ENCODE measurements around the gene MRC2. TPM values are rescaled to one million over a fixed set of nuclear protein-coding genes. Genes with fewer than 3 reads are reported as not detected.
A peak's percentile ranks its signal among the peaks of the same experiment; 100 is the strongest.

MRC2 gene
- total and polyA plus RNA-seq, 9 donors: 12.9 to 134 (median 90.2) TPM

DNA sequence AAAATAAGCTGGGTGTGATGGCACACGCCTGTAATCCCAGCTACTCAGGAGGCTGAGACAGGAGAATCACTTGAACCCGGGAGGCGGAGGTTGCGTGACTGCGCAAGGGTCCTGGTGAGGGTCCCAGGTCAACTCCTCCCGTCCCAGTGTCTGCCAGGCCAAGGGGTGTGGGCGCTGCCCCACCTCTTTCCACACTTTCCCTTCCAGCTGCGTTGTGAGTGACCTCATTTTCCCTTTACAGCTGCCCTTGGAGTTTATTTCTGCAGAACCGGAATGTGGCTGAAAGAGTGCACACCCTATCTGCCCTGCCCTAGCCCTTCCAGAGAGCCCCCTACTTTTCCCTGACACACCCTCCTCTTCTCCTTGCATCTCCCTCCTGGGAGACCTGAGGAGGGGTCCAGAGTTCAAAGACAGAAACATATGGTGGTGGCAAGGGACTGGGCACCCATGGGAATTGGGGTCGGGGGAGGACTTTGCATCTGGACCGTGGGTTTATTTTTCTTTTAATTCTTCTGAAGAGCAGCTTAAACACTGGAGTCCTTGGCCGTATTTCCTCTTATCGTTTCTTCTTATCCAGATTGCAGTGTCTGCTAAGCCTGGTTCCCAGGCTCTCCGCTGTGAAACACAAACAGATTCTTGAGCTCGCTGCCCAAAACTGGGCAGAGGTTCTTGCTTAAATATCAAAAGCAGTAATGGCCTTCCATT, 20.9 kb downstream of the MRC2 start:
- H3K27me3 ChIP-seq: no peaks in the 10 kb centered on the region
- H3K9me3 ChIP-seq: no peaks in the 10 kb centered on the region
- intact Hi-C loops (cut with DNase I): no loop called here
- H3K4me3 ChIP-seq: no peak overlapping the region
- peaks cover 15% of the 10 kb centered on the region for H3K4me1 ChIP-seq (ENCODE audit: insufficient read depth)
- 16 to 30% (median 24%) methylated on average over 15 of the region's 15 CpGs for WGBS, 3 donors
- DNase-seq: peak in 1 of 5 donors; percentile 57
- H3K27ac ChIP-seq: peak overlapping the region; percentile 18 to 54
- H3K36me3 ChIP-seq: no peaks in the 10 kb centered on the region
- TF ChIP-seq CTCF (IDR thresholded peaks at IDR 0.05) (no peak), POLR2A (IDR thresholded peaks at IDR 0.05) (no peak), EP300 (IDR thresholded peaks at IDR 0.05) (no peak)

DNA sequence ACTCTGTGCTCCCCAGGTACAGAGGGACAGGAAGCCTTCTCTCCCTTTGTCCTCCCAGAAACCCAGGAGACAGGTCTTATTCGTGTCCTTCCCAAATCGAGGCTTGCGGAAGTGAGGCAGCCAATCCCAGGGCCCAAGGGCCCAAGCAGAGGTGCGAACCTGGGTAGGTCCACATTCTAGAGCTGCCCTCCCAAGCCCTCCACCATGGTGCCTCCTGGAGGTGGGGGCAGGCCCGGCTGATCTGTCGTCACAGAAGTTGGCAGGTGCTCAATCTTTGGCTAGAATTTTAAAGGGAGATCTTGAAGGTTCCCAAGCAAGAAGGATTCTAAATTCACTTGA, 21.5 kb downstream of the MRC2 start:
- Histone ChIP-seq H3K27ac (peak overlapping the region in 1 of 2 donors; percentile 54), H3K4me1 (ENCODE audit: insufficient read depth) (peaks cover 19% of the 10 kb centered on the region), H3K4me3 (no peak overlapping the region), H3K27me3 (no peaks in the 10 kb centered on the region), H3K9me3 (no peaks in the 10 kb centered on the region), H3K36me3 (no peaks in the 10 kb centered on the region)
- TF ChIP-seq POLR2A (IDR thresholded peaks at IDR 0.05) (no peak), CTCF (IDR thresholded peaks at IDR 0.05) (no peak), EP300 (IDR thresholded peaks at IDR 0.05) (no peak)
- intact Hi-C loops (cut with DNase I): no loop called here
- DNase-seq: peak in 1 of 5 donors; percentile 49
- WGBS, 3 donors: 43 to 64% (median 51%) methylated on average over 6 of the region's 6 CpGs

DNA sequence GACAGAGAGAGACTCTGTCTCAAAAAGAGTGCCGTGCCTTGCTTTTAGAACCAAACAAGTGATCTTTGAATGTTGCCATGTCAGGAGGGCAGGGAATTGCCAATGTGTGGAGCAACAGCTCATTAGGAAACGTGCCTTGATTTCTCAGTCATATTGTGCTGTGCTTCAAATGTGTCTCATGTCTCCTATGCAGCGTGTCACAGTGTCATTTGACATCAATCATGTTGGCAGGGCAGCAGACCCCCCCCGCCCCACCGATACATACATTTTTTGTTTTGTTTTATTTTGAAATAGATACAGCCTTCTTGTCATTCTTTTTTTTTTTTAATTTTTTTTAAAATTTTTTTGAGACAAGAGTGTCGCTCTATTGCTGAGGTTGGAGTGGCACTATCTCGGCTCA, 22.1 kb downstream of the MRC2 start:
- no peaks in the 10 kb centered on the region for H3K27me3 ChIP-seq
- TF ChIP-seq EP300 (IDR thresholded peaks at IDR 0.05) (no peak), CTCF (IDR thresholded peaks at IDR 0.05) (no peak), POLR2A (IDR thresholded peaks at IDR 0.05) (no peak)
- peaks cover 26% of the 10 kb centered on the region for H3K4me1 ChIP-seq (ENCODE audit: insufficient read depth)
- peak overlapping the region in 1 of 2 donors; percentile 54 for H3K27ac ChIP-seq
- DNase-seq: peak in 1 of 5 donors; percentile 25
- intact Hi-C loops (cut with DNase I): no loop called here
- no peaks in the 10 kb centered on the region for H3K36me3 ChIP-seq
- no peak overlapping the region for H3K4me3 ChIP-seq
- H3K9me3 ChIP-seq: no peaks in the 10 kb centered on the region
- WGBS, 3 donors: 92 to 96% (median 95%) methylated on average over 7 of the region's 7 CpGs

DNA sequence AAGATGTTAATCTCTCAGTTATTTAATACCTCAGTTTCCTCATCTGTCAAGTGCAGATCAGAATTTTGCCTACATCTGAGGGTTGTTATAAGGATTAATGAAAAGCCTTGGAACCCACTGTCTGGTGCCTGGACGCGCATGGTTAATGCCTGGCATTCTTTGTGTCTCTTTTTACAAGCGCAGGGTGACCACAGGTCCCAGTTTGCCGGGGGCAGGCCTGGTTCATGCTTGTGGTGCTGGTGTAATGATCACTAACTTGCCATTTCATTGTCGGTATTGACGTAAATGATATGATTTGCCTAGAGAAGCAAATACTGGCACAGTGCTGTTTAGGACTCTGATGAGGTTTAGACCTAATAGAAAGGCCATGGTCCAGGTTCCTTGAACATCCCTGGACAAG, 23.1 kb downstream of the MRC2 start:
- Histone ChIP-seq H3K36me3 (no peaks in the 10 kb centered on the region), H3K27me3 (no peaks in the 10 kb centered on the region), H3K4me3 (no peak overlapping the region), H3K4me1 (ENCODE audit: insufficient read depth) (peaks cover 28% of the 10 kb centered on the region), H3K27ac (no peak overlapping the region), H3K9me3 (no peaks in the 10 kb centered on the region)
- 92 to 94% (median 94%) methylated on average over 6 of the region's 6 CpGs for WGBS, 3 donors
- intact Hi-C loops (cut with DNase I): no loop called here
- TF ChIP-seq CTCF (IDR thresholded peaks at IDR 0.05) (no peak), POLR2A (IDR thresholded peaks at IDR 0.05) (no peak), EP300 (IDR thresholded peaks at IDR 0.05) (no peak)
- DNase-seq: peak in 1 of 5 donors; percentile 21
